GM18517 (cell line): ENCODE data around the gene B3GNT3.

ENCODE experiments used
- ATAC-seq: cut with Tn5 transposase; IDR thresholded peaks from one replicate; pipeline ENCODE4 v1.9.1; 2021; ENCODE audit warnings: mild to moderate bottlenecking, moderate library complexity; ENCODE audit not compliant: unreplicated experiment

The B3GNT3 gene

DNA sequence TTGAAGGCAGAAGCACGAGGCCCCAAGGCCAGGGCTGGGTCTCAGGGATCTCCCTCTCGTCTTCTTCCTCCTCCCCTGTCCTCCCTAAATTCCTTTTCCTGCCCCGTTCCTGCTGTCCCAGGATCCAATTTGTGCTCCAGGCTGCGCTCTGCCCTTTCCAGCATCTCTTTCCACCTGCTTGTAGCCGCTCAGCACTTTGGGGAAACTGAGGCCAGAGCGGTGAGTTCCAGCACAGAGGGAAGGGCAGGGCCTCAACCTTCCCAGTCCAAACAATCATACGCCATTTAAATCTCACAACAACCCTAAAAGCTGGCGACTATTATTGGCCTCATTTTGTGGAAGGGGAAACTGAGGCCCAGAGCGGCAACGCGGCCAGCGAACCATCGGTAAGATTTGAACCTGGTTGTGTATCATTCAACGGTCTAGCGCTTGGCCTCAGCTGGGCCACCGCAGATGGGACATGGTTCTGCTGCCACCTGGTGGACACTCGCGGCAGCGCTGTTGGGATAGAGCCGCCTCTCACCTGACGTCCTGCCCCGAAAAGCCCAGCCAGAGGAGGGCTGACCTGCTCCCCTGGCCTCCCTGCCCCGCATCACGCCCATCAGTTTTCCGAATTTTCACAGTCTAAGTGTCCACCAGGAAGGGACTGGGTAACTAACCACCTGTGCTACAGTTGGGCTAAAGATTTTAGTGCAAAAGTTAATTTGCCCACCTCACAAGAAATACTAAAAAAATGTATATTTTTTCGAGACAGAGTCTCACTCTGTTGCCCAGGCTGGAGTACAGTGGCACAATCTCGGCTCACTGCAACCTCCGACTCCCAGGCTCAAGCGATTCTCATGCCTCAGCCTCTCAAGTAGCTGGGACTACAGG lies 60.6 kb downstream of the B3GNT3 start:
- no peak for ATAC-seq

DNA sequence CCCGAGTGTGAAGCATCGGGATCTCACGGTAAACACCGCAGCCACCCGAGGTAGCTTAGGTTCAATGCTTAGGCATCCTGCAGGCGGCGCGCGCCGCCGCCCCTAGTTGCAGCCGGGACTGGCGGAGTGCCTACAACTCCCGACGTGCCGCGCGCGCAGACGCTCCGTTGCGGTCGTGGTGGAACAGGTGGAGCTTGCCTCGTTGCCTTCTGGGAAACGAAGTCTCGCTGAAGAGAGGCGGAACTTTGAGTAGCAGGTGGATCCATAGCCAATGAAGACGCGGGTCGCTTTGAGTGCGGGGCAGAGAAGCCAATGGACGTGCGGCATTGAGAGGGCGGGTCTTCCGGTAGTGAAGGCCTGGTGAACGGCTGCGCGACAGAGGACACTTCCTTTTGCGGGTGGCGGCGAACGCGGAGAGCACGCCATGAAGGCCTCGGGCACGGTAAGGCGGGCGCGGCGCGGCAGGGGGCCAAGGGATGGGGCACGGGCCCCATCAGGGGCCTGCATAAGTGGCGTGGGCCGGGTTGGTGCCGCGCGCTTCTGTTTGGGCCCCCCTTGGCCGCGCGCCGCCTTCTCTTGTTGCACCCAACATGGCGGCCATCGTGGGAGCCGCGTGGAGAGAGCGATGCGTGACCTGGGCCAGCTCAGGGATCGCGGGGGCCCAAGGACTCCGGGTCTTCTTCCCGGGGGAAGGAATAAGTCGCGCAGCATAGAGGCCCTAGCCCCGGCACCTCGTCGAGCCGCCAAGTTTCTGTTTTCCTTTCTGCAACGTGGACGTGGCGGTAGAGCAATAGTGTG lies 64.8 kb downstream of the B3GNT3 start, which contains the start of gene RPL18A:
Gene RPL18A (plus strand): TSS at position 378 of the 798 bp plus-strand sequence. CDS start 47 bp downstream, at position 425.
- ATAC-seq: peak; percentile 92

DNA sequence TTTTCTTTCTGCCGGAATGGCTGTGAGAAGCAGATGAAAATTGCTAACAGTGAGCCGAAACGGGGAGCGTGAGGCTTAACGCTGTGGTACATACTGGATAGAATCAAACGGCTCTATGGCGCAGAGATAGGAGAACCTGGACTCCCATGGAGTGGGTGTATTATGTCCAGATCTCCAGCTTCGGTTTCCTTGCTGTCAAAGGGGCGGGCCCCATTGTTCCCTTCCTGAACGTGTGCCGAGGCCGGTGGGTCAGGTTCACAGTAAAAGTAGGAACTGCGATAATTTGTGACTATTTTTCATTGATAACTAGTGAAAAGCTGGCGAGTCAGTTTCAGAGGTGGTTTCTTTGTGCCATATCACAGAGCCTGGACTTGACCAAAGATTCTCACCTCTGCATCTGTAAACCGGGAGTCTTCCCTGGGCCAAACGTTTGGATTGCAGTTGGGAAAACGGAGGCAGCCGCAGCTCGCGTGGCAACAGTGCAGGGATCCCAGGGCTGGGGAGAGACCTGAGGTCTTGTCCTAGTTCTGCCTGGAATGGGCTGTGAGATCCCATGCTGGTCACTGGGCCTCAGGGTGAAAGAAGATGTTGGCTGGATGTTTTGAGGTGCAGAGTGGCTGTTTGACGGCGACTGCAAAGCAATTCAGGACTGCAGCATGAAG lies 65.5 kb downstream of the B3GNT3 start:
- no peak for ATAC-seq

DNA sequence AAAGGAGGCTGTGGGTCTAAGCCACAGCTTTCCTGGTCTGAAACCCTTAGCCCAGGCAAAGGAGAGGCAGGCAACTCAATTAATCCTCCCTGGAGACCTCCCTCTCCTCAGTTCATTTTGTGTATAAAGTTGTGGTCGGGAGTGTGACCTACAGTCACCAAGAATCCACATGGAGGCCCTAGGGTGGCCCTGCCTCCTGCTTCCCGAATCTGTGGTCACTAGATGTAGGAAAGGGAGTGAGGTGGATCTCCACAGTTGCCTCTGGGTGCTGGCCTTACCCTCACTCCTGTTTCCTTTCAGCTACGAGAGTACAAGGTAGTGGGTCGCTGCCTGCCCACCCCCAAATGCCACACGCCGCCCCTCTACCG lies 66.0 kb downstream of the B3GNT3 start:
- ATAC-seq: no peak

DNA sequence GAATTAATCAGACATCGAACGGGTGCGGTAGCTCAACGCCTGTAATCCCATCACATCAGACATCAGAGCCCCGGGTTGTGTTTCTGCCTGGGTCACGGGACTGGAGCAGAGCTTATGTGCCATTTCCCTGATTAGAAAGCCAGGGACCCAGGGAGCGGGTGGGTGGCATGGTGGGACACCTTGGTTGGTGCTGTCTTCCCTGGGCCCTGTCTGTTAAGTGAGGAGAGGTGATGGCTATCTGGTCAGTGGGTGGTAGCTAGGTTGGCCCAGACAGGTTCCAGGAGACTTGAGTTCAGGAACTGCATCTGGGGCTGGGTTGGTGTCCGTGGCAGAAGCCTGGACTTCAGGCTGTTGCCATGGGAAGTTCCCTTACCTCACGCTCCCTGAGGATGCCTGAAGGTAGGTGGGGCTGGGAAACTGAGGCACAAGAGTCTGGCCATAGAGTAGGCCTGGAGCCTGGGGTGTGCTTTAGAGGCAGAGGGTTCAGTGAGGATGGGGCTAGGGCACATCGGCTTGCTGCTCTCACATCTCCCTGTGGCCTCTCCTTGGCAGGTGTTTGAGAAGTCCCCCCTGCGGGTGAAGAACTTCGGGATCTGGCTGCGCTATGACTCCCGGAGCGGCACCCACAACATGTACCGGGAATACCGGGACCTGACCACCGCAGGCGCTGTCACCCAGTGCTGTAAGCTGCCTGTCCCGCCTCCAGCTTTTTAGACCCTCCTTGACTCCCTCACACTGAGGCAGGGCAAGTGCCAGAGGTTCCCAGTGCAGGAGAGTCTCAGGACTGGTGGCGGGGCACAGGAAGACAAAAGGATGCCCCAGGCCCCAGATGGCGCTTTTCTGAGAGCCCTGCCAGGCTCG lies 66.8 kb downstream of the B3GNT3 start:
- ATAC-seq: no peak

DNA sequence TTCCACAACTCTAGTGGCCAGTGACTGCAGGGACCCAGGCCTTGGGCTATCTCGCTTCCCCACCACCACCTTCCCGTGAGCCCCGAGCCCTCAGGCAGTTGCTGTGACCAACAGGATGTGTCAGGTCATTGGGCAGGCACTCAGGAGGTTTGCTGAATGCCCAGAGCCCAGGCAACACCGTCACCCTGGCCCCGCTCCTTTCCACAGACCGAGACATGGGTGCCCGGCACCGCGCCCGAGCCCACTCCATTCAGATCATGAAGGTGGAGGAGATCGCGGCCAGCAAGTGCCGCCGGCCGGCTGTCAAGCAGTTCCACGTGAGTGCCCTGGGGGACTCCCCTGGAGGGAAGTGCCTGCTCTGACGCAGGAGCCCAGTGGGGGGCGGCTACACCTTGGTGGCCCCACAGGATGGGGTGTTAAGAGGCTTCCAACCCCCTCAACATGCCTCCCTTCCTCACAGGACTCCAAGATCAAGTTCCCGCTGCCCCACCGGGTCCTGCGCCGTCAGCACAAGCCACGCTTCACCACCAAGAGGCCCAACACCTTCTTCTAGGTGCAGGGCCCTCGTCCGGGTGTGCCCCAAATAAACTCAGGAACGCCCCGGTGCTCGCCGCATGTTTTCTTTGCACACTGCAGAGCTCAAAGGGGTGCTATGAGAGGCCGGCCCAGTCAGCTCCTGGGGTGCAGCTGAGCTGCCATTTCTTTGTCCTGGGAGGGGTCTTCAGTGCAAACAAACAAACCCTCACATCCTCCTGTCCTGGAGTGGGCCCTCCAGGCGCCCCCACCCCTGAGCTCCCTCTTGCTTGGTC lies 68.0 kb downstream of the B3GNT3 start:
- ATAC-seq: no peak
